ENCODE results near the gene HDGFL3. TPM values are rescaled to one million over a fixed set of nuclear protein-coding genes. Genes with fewer than 3 reads are reported as not detected.
"Not testable (repeated sequence)": the region's sequence is repeated elsewhere in the genome, so short reads cannot be mapped to it uniquely, and the experiment has no call there.

The HDGFL3 gene
- polyA plus RNA-seq, 4 donors = 87.9 to 93.6 (median 90.8) TPM

DNA sequence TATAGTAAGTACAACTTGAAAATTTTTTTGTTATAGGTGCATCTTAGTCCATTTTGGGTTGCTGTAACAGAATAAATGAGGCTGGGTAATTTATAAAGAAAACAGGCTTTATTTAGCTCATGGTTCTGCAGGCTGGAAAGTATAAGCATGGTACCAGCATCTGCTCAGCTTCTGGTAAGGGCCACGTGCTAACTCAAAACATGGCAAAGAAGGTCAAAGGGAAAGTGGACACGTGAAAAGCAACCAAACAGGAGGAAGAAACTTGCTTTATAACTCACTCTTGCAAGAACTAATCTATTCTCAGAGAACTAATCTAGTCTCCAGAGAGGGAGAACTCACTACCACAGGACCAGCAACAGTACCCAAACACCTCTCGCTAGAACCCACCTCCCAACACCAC lies 9.1 kb downstream of the HDGFL3 start:
- DNase-seq (ENCODE audit: low read depth in 4 of 4, low spot score in 3 of 4) = no peak

DNA sequence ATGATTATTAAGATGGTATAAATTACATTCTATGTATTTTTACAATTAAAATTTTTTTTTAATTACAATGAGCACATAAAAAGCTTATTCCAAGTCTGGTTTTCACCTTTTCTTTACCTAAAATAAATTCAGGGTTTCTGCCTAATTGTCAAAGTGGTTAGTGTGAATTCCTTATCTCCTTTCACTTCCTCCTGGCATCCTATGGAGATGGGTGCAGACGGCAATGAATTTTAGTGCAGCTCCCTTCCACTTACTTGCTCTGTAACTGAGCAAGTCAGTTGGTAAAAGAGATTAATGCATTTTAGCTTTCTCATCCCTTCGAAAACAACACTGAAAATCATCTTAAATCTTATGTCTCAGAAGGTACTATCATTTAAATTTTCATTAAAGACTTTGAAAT lies 13.1 kb downstream of the HDGFL3 start:
- no peak for DNase-seq (ENCODE audit: low read depth in 4 of 4, low spot score in 3 of 4)

DNA sequence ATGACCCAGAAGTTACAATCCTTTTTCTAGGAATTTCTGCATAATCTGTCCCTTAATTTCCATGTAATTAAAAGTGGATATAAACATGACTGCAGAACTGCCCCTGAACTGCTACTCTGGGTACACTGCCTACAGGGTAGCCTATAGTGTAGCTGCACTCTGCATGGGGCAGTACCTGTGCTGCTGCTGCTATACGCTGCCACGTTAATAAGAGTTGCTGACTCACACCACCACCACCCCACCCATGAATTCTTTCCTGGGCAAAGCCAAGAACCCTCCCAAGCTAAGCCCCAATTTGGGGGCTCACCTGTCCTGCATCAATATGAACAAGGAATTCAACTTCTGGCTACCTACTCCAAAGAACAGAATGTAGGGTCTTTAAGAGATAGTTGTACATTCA lies 13.9 kb downstream of the HDGFL3 start:
- DNase-seq (ENCODE audit: low read depth in 4 of 4, low spot score in 3 of 4) = no peak

DNA sequence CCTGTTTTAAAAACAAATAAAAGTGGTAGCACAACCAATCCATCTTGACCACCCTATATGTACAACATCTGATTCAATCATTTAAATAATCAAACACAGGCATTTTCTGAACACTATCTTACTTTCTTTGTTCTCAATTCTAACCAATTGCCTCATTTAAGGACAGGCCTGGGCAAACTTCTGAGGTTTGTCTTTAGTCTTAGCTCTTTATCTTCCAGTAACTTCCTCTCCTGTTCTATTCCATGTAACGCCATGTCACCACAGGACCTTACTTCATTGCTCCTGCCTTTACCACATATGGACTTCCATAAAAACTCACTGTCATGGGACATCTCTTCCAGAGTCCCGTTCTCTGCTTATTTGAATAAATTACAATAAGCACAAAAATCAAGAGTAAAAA lies 14.9 kb downstream of the HDGFL3 start:
- no peak for DNase-seq (ENCODE audit: low read depth in 4 of 4, low spot score in 3 of 4)

DNA sequence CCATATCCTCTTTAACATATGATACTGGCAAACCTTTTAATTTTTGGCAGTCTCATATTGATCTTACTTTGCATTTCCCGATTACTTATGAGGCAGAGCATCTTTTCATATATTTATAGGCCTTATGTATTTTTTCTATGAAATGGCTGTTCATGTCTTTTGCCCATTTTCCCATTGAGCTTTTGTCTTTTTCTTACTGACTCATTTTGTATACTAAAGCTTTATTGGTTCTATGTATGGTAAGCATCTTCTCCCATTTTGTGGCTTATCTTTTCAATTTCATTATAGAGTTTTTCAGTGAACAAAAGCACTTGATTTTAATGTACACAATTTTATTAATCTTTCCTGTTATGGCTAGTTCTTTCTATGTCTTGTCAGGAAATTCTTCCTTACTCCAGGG lies 17.2 kb downstream of the HDGFL3 start:
- no peak for DNase-seq (ENCODE audit: low read depth in 4 of 4, low spot score in 3 of 4)

DNA sequence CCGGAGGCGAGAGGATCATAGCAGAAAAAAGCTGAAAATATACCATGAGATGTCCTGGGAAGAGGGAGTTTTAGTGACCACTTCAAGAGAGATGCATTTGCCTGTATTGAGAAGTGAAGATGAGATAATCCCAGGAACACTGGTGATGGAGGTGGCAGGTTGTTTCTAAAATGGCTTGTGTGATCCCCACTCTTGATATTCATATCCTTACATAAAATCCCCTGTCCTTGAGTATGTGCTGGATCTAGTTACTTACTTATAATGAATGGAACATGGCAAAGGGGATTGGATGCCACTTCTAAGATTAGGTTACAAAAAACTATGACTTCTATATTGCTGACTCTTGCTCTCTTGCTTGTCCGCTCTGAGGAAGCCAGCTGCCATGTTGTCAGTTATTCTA lies 22.1 kb downstream of the HDGFL3 start:
- no peak for DNase-seq (ENCODE audit: low read depth in 4 of 4, low spot score in 3 of 4)

DNA sequence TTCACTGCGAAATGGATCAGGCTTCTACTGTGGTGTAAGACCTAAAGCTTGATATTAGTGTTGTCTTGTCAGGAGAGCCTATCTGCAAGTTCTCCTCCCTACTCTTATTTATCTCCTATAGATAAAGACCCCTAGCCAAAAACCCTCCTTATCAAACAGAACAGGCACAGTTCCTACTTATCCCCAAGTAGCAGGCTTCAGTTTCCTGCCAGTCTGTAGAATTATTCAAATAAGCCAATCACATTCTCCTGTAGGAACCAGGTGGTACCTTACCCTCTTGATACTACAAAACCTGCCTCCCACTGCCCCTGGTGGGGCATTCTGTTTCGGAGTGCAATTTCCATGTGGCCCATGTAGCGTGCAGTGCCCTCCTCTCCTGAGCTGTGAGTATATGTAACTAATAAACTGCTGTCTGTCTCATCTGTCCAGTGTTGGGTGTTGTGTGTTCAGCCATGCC lies 28.7 kb downstream of the HDGFL3 start:
- DNase-seq (ENCODE audit: low read depth in 4 of 4, low spot score in 3 of 4) = no peak

DNA sequence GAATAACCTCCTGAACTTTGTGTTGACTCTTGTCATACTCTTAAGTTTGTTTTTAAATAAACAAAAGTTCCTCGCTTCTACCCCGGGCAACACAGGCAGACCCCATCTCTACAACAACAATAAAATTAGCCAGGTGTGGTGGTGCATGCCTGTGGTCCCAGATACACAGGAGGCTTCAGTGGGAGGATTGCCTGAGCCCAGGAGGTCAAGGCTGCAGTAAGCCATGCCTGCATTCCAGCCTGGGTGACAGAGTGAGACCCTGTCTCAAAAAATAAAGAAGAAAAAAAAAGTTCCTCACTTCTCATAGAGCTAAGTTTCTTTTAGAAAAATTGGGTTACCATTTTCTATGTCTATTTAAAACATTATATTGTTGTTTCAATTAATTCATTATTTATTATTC lies 29.2 kb downstream of the HDGFL3 start:
- no peak for DNase-seq (ENCODE audit: low read depth in 4 of 4, low spot score in 3 of 4)

DNA sequence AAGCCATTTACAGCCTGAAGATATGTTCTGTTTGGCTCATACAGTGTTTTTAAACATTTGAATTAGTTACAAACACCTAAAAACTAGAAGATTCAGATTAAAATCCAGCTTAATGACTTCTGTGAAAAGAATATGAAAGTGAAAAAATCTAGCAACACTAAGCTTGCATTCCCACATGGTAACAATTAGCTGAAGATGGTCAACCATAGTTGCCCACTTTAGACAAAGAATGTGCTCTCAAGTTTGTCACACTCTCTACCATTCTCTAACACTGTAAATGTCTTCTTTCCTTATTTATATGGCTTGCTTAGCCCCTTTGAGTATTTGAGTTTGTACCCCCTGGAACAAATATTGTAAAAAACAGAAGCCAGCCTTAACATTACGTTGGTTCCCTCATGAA lies 32.7 kb downstream of the HDGFL3 start:
- no peak for DNase-seq (ENCODE audit: low read depth in 4 of 4, low spot score in 3 of 4)

DNA sequence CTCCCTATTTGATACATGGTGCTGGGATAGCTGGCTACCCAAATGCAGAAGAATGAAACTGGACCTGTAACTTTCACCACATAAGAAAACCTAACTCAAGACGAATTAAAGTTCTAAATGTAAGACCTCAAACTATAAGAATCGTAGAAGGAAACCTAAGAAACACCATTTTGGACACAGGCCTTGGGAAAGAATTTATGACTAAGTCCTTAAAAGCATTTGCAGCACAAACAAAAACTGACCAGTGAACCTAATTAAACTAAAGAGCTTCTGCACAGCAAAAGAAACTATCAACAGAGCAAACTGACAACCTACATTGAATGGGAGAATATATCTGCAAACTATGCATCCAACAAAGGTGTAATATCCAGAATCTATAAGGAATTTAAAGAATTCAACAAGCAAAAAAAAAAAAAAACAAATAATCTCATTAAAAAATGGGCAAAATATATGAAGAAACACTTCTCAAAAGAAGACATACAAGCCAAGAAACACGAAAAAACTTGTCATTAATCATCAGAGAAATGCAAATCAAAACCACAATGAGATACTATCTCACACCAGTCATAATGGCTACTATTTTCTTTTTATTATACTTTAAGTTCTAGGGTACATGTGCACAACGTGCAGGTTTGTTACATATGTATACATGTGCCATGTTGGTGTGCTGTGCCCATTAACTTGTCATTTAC lies 37.0 kb downstream of the HDGFL3 start:
- DNase-seq (ENCODE audit: low read depth in 4 of 4, low spot score in 3 of 4) = no peak

DNA sequence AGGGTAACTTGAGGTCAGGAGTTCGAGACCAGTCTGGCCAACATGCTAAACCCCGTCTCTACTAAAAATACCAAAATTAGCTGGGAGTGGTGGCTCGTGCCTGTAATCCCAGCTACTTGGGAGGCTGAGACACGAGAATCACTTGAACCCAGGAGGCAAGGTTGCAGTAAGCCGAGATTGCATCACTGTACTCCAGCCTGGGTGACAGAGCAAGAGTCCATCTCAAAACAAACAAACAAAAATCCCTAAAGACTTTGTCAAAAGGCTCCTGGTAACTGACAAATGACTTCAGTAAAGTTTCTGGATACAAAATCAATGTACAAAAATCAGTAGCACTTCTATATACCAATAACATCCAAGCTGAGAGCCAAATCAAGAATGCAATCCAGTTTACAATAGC lies 38.0 kb downstream of the HDGFL3 start:
- DNase-seq (ENCODE audit: low read depth in 4 of 4, low spot score in 3 of 4) = not testable (repeated sequence)

DNA sequence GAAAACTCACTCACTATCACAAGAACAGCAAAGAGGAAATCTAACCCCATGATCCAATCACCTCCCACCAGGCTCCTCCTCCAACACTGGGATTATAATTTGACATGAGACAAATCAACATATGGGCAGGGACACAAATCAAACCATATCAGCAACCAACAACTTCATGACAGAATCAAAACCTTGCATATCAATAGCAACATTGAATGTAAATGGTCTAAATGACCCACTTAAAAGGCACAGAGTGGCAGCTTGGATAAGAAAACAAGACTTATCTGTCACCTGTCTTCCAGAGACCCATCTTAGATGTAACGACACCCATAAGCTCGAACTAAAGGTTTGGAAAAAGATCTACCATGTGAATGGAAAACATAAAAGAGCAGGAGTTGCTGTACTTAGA lies 40.8 kb downstream of the HDGFL3 start:
- DNase-seq (ENCODE audit: low read depth in 4 of 4, low spot score in 3 of 4) = no peak

DNA sequence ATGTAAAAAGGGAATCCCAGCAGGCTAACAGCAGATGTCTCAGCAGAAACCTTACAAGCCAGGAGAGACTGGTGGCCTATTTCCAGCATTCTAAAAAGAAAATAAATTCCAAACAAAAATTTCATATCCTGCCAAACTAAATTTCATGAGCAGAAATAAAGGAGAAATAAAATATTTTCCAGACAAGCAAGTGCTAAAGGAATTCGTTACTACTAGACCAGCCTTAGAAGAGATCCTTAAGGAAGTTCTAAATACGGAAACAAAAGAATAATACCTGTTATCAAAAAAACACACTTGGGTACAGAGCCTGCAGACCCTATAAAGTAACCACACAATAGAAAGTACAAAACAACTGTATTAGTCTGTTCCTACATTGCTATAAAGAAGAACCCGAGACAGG lies 41.4 kb downstream of the HDGFL3 start:
- DNase-seq (ENCODE audit: low read depth in 4 of 4, low spot score in 3 of 4) = no peak

DNA sequence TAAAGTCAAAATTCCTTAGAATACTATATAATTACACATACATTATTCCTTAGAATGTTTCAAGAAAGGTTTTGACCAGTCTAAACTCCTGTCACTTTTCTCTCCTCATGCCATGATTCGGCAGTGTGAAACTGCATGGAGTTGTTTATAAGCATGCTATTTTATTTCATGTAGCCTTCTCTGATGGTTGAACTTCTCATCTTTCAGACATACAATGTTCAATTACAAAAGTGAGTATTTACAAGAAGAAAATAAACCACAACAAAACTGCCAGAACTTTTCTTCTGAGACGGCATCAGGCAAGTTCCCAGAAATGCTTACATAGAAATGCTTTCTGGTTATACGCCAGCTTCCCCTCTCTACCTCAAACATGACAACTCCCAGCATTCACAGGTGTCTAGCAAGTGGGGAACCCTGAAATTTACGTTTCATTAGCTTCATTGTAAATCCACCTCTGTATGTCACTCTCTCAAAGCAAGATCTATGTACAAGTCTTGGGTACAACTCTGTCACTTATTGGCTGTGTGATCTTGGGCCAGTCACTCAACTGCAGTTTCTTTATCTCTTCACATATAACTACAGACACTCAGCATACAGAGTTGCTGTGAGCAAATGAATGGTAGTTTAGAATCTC lies 42.7 kb downstream of the HDGFL3 start:
- no peak for DNase-seq (ENCODE audit: low read depth in 4 of 4, low spot score in 3 of 4)

DNA sequence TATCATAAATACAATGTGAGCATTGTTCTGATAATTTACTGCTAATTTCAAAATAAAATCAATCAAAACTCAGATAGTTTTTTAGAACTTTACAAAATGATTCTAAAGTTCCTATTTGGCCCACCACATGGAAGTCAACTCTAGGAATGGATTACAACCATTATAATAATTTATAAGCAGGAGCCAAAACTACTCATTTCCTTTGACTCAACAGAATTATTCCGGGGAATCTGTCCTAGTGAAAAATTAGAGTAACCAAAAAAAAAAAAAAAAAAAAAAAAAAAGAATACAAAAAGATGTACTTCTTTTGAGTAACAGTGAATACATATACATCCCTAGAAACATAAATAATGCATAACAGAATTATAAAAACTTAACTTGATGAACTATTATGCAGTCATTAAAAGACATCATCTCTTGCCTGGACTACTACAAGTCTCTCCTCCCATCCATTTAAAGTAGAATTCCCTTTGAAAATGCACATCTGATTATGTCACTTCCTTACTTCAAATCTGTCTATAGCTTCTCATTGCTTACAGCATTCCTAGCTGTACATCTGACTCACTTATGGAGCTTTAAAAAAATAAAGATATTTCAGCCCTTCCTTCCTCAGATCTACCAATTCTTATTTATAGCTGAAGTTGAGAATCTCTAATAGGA lies 43.4 kb downstream of the HDGFL3 start:
- DNase-seq (ENCODE audit: low read depth in 4 of 4, low spot score in 3 of 4) = no peak

DNA sequence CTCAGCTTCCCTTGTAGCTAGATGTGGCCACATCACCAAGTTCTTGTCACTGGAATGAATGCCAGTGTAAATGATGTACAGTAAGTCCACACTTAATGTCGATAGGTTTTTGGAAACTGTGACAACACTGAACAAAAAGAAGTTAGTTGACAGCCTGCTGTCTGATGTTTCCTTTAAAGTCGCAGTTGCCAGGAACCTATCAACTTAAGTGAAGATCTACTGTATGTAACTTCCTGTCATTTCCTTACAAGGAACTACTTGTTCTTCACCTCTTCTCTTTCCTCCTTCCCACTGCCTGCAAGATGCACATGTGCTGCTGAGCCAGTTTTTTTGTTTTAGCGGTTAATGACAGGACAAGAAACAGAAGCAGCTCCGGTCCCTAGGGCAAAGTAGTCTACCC lies 44.6 kb downstream of the HDGFL3 start:
- no peak for DNase-seq (ENCODE audit: low read depth in 4 of 4, low spot score in 3 of 4)

DNA sequence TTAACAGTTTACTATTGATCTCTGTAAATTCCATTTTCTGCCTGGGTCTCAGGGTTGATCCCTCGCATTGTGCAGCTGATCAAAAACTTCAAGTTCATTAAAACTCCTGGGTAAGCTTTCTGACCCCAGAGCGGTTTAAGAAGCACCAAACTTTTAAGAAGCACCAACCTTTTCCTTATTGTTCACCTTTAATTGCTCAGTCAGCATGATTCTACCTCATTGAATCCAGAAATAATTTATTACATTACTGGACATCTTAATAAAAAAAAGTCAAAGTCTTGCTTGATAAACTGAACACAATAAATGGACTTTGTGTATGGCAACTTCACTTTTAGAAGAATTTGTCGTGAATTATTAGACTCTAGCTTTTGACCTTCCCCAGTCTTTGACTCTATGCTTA lies 46.9 kb downstream of the HDGFL3 start:
- no peak for DNase-seq (ENCODE audit: low read depth in 4 of 4, low spot score in 3 of 4)

DNA sequence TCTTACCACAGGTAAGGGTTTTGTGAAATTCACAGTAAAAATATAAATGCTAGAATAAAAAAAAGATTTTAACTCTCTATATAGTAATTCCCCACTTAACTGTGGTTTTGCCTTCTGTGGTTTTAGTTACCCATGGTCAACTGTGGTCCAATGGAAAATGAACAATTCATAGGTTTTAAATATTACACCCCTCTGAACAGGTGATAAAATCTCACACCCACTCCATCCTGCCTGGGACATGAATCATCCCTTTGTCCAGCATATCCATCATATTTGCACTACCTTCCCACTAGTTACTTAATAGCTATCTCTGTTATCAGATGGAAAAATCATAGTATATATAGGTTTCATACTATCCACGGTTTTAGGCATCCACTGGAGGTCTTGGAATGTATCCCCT lies 49.2 kb downstream of the HDGFL3 start:
- no peak for DNase-seq (ENCODE audit: low read depth in 4 of 4, low spot score in 3 of 4)

DNA sequence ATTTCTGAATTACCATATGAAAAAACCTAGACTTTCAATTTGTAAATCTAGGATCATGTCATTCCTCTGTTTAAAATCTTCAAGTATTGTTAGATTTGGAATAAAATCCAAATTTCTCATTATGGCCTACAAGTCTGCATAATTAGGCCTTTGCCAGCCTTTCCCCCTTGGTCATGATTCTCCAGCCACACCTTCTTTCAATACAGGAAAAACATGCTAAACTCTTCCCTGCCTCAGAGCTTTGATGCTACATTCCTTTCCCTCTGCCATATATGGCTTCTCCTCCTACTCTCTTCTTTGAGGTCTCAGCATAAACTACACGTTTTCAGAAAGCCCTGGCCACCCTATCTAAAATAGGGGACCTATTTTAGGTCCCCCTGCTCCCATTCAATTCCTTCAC lies 51.7 kb downstream of the HDGFL3 start:
- no peak for DNase-seq (ENCODE audit: low read depth in 4 of 4, low spot score in 3 of 4)

DNA sequence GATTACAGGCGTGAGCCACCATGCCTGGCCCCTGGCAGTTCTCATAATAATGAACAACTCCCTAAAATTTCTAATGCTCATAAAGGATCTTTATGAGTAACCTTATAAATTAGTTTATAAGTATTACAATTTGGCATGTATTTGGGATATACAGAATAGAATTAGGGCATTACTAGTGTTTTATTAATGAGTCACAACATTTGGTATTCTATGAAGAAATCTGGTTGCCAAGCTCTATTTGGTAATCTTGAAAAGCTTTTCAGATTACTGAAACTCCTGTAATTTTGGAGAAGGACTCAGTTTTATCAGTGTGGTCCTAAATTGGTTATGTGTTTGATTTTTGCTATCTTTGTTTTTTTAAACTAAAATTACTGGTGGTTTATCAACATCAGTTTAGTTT lies 54.3 kb downstream of the HDGFL3 start:
- DNase-seq (ENCODE audit: low read depth in 4 of 4, low spot score in 3 of 4) = no peak

DNA sequence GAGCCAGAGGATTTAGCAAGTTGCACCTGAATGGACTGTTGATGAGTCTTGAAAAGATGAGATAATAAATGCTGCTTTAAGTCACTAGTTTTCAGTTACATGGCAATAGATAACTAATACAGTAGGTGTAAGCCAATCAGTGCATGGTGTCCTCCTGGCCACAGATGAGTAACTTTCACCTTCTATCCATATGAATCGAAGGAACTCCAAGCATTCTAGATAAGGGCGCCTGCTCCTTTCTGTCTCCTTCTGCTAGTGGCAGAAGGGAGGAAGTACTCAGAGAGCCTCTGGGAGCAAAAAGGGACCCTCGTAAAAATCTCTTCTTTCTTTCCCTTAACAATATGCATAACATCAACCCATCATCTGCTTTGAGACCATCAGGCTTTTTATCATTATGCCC lies 62.9 kb downstream of the HDGFL3 start:
- no peak for DNase-seq (ENCODE audit: low read depth in 4 of 4, low spot score in 3 of 4)

DNA sequence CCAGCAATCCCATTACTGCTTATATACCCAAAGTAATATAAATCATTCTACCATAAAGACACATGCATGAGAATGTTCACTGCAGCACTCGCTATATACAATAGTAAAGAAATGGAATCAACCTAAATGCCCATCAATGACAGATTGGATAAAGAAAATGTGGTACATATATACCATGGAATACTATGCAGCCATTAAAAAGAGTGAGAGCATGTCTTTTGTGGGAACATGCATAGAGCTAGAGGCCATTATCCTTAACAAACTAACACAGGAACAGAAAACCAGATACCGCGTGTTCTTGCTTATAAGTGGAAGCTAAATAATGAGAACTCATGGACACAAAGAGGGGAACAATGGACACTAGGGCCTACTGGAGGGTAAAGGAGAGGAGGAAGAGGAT lies 65.5 kb downstream of the HDGFL3 start:
- not testable (repeated sequence) for DNase-seq (ENCODE audit: low read depth in 4 of 4, low spot score in 3 of 4)
